Tibial nerve (tissue), 4 donors: ENCODE data around the gene RHOBTB1. TPM values are rescaled to one million over a fixed set of nuclear protein-coding genes. Genes with fewer than 3 reads are reported as not detected.
"Not testable (repeated sequence)": the region's sequence is repeated elsewhere in the genome, so short reads cannot be mapped to it uniquely, and the experiment has no call there.

Experiments used
- DNase-seq, 2 donors: peaks; one replicate each; pipeline ENCODE4 v3.0.0-alpha.2; 2019; ENCODE audit warnings: low spot score in 2 of 2
- H3K27ac ChIP-seq, 4 donors: fragments of 200-600 bp; sonication (generic) in 3 of 4; one replicate each; pipeline ENCODE4 v1.5.1; 2017 to 2019; ENCODE audit warnings: mild to moderate bottlenecking in 1 of 4
- H3K27me3 ChIP-seq, 2 donors: fragments of 200-600 bp; sonication (generic) in 1 of 2; one replicate each; pipeline versions ENCODE4 v1.5.1 to v1.6.0; 2017 to 2019
- H3K36me3 ChIP-seq, 3 donors: fragments of 200-600 bp; sonication (generic); one replicate each; pipeline ENCODE4 v1.5.1; 2018 to 2019
- H3K4me1 ChIP-seq, 4 donors: fragments of 200-600 bp; sonication (generic) in 3 of 4; one replicate each; pipeline ENCODE4 v1.5.1; 2017 to 2019
- H3K4me3 ChIP-seq, 4 donors: fragments of 200-600 bp; sonication (generic) in 3 of 4; one replicate each; pipeline ENCODE4 v1.5.1; 2017 to 2019; ENCODE audit warnings: mild to moderate bottlenecking in 1 of 4, moderate library complexity in 1 of 4
- H3K9me3 ChIP-seq, 4 donors: fragments of 200-600 bp; sonication (generic) in 3 of 4; one replicate each; pipeline ENCODE4 v1.5.1; 2017 to 2019
- CTCF ChIP-seq, 5 experiments: fragments of 200-600 bp in 3 of 5; fragments of 450-650 bp in 2 of 5; sonication (generic) in 3 of 5; IDR thresholded peaks; one replicate each; pipeline ENCODE4 v1.5.1; 2016 to 2019; ENCODE audit warnings: antibody characterized with exemption in 5 of 5, mild to moderate bottlenecking in 3 of 5, moderate library complexity in 2 of 5
- EP300 ChIP-seq, 2 donors: sonication (generic); formaldehyde crosslinking; IDR thresholded peaks; one replicate each; pipeline ENCODE4 v1.6.1; 2017; ENCODE audit warnings: antibody characterized with exemption in 2 of 2, mild to moderate bottlenecking in 1 of 2
- POLR2A ChIP-seq, 2 donors: fragments of 450-650 bp; IDR thresholded peaks; one replicate each; pipeline ENCODE4 v1.6.1; 2017; ENCODE audit warnings: antibody characterized with exemption in 2 of 2, mild to moderate bottlenecking in 2 of 2, moderate library complexity in 2 of 2
- whole genome bisulfite sequencing, 2 donors: methylation state at CpG; one replicate each; pipeline ENCODE4 v1.1.5; 2018; 5-methylcytosine and 5-hydroxymethylcytosine counted together
- total RNA-seq, 4 donors: library from RNA; depleted of rRNA; stranded (reverse); fragments of >200 nt; gene quantifications; one replicate each; pipeline ENCODE4 v1.1.0, GENCODE V29; 2016

Gene RHOBTB1
- total RNA-seq, 4 donors from 2014 or later: 5.7 to 28.2 (median 5.9) TPM

GRCh38 chr10:60835049-60835448 is 108.9 kb downstream of the RHOBTB1 start:
- H3K4me1 ChIP-seq: no peaks in the 10 kb centered on the region
- no peak overlapping the region for H3K4me3 ChIP-seq
- peaks cover 0 to 3% (median 0%) of the 10 kb centered on the region in 4 donors for H3K9me3 ChIP-seq
- no peak for DNase-seq
- H3K36me3 ChIP-seq: no peaks in the 10 kb centered on the region
- TF ChIP-seq EP300 (IDR thresholded peaks at IDR 0.05) (no peak), CTCF (IDR thresholded peaks at IDR 0.05) (no peak), POLR2A (IDR thresholded peaks at IDR 0.05) (no peak)
- no peak overlapping the region for H3K27ac ChIP-seq
- WGBS, 2 donors: 90 to 98% methylated on average over 2 of the region's 2 CpGs
- no peaks in the 10 kb centered on the region for H3K27me3 ChIP-seq

- no peak for DNase-seq
- no peak overlapping the region for H3K27ac ChIP-seq
- no peaks in the 10 kb centered on the region for H3K27me3 ChIP-seq
- no peak overlapping the region for H3K4me3 ChIP-seq
- peaks cover 0 to 3% (median 0%) of the 10 kb centered on the region in 4 donors for H3K9me3 ChIP-seq
- no peaks in the 10 kb centered on the region for H3K4me1 ChIP-seq
- no peaks in the 10 kb centered on the region for H3K36me3 ChIP-seq
- no peak for TF ChIP-seq POLR2A (IDR thresholded peaks at IDR 0.05)
- TF ChIP-seq CTCF (IDR thresholded peaks at IDR 0.05): no peak
- TF ChIP-seq EP300 (IDR thresholded peaks at IDR 0.05): no peak
These were observed 109.6 kb downstream of the RHOBTB1 start for GRCh38 chr10:60834401-60834800.

- not testable (repeated sequence) for H3K27ac ChIP-seq, H3K36me3 ChIP-seq, DNase-seq, H3K4me3 ChIP-seq, H3K27me3 ChIP-seq, H3K9me3 ChIP-seq
- peaks cover 0 to 15% (median 2%) of the 10 kb centered on the region in 4 donors for H3K4me1 ChIP-seq
- 87 to 92% methylated on average over 4 of the region's 4 CpGs for WGBS, 2 donors
These were observed 111.8 kb downstream of the RHOBTB1 start for GRCh38 chr10:60832136-60832535.

GRCh38 chr10:60828489-60828852 is 115.5 kb downstream of the RHOBTB1 start:
- no peak overlapping the region for H3K27ac ChIP-seq
- TF ChIP-seq CTCF (IDR thresholded peaks at IDR 0.05): no peak
- TF ChIP-seq POLR2A (IDR thresholded peaks at IDR 0.05): no peak
- no peak for TF ChIP-seq EP300 (IDR thresholded peaks at IDR 0.05)
- WGBS, 2 donors: 46 to 56% methylated on average over 1 of the region's 1 CpG
- no peak overlapping the region for H3K4me3 ChIP-seq
- peaks cover 0 to 19% (median 2%) of the 10 kb centered on the region in 4 donors for H3K4me1 ChIP-seq
- no peak for DNase-seq
- no peaks in the 10 kb centered on the region for H3K36me3 ChIP-seq
- H3K27me3 ChIP-seq: no peaks in the 10 kb centered on the region
- H3K9me3 ChIP-seq: peaks cover 0 to 3% (median 0%) of the 10 kb centered on the region in 4 donors

- TF ChIP-seq EP300 (IDR thresholded peaks at IDR 0.05) (peak in 1 of 2 donors; percentile 60), CTCF (IDR thresholded peaks at IDR 0.05) (no peak)
- Histone ChIP-seq H3K36me3 (no peaks in the 10 kb centered on the region), H3K27ac (no peak overlapping the region), H3K27me3 (no peaks in the 10 kb centered on the region), H3K4me3 (no peak overlapping the region), H3K9me3 (peaks cover 0 to 3% (median 0%) of the 10 kb centered on the region in 4 donors), H3K4me1 (peaks cover 0 to 19% (median 2%) of the 10 kb centered on the region in 4 donors)
- no peak for DNase-seq
- 23 to 25% methylated on average over 5 of the region's 5 CpGs for WGBS, 2 donors
These were observed 116.0 kb downstream of the RHOBTB1 start for GRCh38 chr10:60827791-60828488.
